Measurements from ENCODE around the gene ARMC9.

DNA sequence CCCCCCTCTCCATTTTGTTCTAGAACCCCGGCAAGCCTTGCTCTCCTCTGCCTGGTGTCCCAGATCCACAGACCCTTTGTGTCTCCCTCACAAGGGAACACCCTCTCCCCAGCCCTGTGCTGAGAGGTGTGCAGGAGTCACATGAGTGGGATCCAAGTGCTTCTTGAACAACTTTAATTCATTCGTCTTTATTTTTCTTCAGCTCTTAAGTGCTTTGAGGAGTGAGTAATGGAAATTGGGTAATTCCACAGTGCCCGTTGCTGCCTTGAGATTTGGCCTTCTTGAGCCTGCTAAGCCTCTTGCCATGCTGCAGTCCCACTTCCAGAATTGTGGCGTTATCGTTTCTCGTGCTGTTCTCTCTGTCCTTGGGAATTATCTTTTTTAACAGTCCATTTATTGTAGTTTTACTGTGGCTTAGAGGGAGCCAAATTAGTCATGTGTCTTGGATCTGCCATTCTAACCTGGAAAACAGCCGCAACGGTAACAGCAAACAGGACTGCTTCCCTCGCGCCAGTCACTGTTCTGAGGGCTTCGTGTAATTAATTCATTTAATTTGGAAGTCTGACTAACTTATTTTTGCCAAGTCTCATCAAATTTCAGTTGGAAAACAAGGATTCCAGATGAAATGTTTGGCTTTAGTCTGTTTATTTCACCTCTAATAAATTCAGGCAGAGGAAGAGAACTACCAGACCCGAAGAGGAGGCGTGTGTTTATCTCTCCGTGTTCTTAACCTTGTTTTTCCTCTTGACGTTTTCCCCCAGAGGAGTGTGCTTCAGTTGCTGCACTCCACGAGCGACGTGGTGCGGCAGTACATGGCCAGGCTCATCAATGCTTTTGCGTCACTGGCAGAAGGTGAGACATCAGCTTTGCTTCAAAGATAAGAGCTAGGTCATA is 72.0 kb downstream of the ARMC9 start:
- TF ChIP-seq, protein P1, sequence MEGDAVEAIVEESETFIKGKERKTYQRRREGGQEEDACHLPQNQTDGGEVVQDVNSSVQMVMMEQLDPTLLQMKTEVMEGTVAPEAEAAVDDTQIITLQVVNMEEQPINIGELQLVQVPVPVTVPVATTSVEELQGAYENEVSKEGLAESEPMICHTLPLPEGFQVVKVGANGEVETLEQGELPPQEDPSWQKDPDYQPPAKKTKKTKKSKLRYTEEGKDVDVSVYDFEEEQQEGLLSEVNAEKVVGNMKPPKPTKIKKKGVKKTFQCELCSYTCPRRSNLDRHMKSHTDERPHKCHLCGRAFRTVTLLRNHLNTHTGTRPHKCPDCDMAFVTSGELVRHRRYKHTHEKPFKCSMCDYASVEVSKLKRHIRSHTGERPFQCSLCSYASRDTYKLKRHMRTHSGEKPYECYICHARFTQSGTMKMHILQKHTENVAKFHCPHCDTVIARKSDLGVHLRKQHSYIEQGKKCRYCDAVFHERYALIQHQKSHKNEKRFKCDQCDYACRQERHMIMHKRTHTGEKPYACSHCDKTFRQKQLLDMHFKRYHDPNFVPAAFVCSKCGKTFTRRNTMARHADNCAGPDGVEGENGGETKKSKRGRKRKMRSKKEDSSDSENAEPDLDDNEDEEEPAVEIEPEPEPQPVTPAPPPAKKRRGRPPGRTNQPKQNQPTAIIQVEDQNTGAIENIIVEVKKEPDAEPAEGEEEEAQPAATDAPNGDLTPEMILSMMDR (IDR thresholded peaks at IDR 0.05) = peak in 2 of 4 experiments; percentile 7 to 14
- no peak for TF ChIP-seq POLR2A (IDR thresholded peaks at IDR 0.05)

Measured in uterus (tissue), 2 donors.